Endothelial cell of umbilical vein (primary cell): ENCODE results near the gene OSBPL6. TPM values are rescaled to one million over a fixed set of nuclear protein-coding genes. Genes with fewer than 3 reads are reported as not detected.

ENCODE experiments used
- BruUV-seq: library from RNA; stranded (reverse); fragments of 400-500 nt; replicated peaks from 2 replicates; lab custom pipeline; 2021; lab: Mats Ljungman, UMichigan
- CTCF ChIA-PET: fragments of 300-600, 350-600 bp; sonication (Branson Sonifier 250); formaldehyde crosslinking; loops from one replicate; lab custom pipeline; 2021; ENCODE audit warnings: antibody characterized with exemption, inconsistent platforms; lab: Charles Lee
- POLR2A ChIA-PET: fragments of 300-600, 350-600 bp; sonication (Branson Sonifier 250); formaldehyde crosslinking; loops from one replicate; lab custom pipeline; 2021; ENCODE audit warnings: antibody characterized with exemption, inconsistent platforms; lab: Charles Lee
- DNase-seq: peaks from one replicate; pipeline ENCODE4 v3.0.0-alpha.2; 2011; ENCODE audit warnings: low read depth, low spot score
- FAIRE-seq: peaks from 2 replicates; lab custom pipeline; 2011; peaks lifted over from hg19 to GRCh38; lab: Jason Lieb, UNC
- H2AFZ ChIP-seq: 2 replicates; pipeline ENCODE4 v1.6.0; 2012; ENCODE audit warnings: low read depth, low read length, control low read depth, inconsistent platforms
- H3K27ac ChIP-seq: 2 replicates; pipeline ENCODE4 v1.5.1; 2011; ENCODE audit warnings: low read depth, mild to moderate bottlenecking, control low read depth, low read length, moderate library complexity; ENCODE audit not compliant: insufficient read depth
- H3K27me3 ChIP-seq, 2 experiments: 2 replicates each; pipeline versions ENCODE4 v1.6.0 to v1.6.1; 2011; ENCODE audit warnings: low read length in 2 of 2, mixed read lengths in 1 of 2; ENCODE audit not compliant: control insufficient read depth in 2 of 2, insufficient read depth in 2 of 2
- H3K36me3 ChIP-seq, 2 experiments: 2 replicates in 1 of 2; 3 replicates in 1 of 2; pipeline ENCODE4 v1.5.1; 2011; ENCODE audit warnings: low read length in 2 of 2, mild to moderate bottlenecking in 1 of 2, moderate library complexity in 1 of 2; ENCODE audit not compliant: control insufficient read depth in 2 of 2, insufficient read depth in 2 of 2; ENCODE audit errors: extremely low read depth in 1 of 2
- H3K4me1 ChIP-seq: 3 replicates; pipeline ENCODE4 v1.5.1; 2011; ENCODE audit warnings: mild to moderate bottlenecking, low read length; ENCODE audit not compliant: control insufficient read depth, insufficient read depth; ENCODE audit errors: extremely low read depth
- H3K4me2 ChIP-seq: 2 replicates; pipeline ENCODE4 v1.6.1; 2011; ENCODE audit warnings: low read length, control low read depth, mixed read lengths; ENCODE audit not compliant: insufficient read depth
- H3K4me3 ChIP-seq, 3 experiments: fragments of 200-600 bp in 1 of 3; sonication (generic), shearing (Covaris generic) in 1 of 3; replicated peaks in 1 of 3; 2 replicates each; pipeline ENCODE4 v1.5.1; 2011 to 2016; ENCODE audit warnings: control low read depth in 3 of 3, low read length in 3 of 3, mild to moderate bottlenecking in 2 of 3, inconsistent platforms in 1 of 3, low read depth in 1 of 3, moderate library complexity in 1 of 3; ENCODE audit not compliant: insufficient read depth in 1 of 3
- H3K79me2 ChIP-seq: 2 replicates; pipeline ENCODE4 v1.6.0; 2012; ENCODE audit warnings: low read length, inconsistent platforms; ENCODE audit not compliant: control insufficient read depth, insufficient read depth
- H3K9ac ChIP-seq: replicated peaks from 2 replicates; pipeline ENCODE3; 2011; ENCODE audit warnings: low read length, control low read depth; ENCODE audit not compliant: insufficient read depth; ENCODE audit errors: extremely low read depth
- H3K9me1 ChIP-seq: replicated peaks from 3 replicates; pipeline ENCODE4 v1.6.0; 2011; ENCODE audit warnings: mild to moderate bottlenecking, low read length; ENCODE audit not compliant: control insufficient read depth, insufficient read depth; ENCODE audit errors: extremely low read depth
- H3K9me3 ChIP-seq: replicated peaks from 2 replicates; pipeline ENCODE4 v1.5.1; 2012; ENCODE audit warnings: low read length, inconsistent platforms; ENCODE audit not compliant: control insufficient read depth, insufficient read depth
- H4K20me1 ChIP-seq: replicated peaks from 2 replicates; pipeline ENCODE3; 2011; ENCODE audit warnings: mild to moderate bottlenecking, low read length; ENCODE audit not compliant: control insufficient read depth, insufficient read depth; ENCODE audit errors: extremely low read depth
- CTCF ChIP-seq, 2 donors: IDR thresholded peaks; 1 replicate in 1 of 2; 2 replicates in 1 of 2; pipeline ENCODE4 v1.5.1; 2011; ENCODE audit warnings: low read length in 2 of 2, mild to moderate bottlenecking in 2 of 2, moderate library complexity in 2 of 2, control low read depth in 1 of 2, inconsistent platforms in 1 of 2, low read depth in 1 of 2; ENCODE audit not compliant: insufficient read depth in 1 of 2; ENCODE audit errors: extremely low read depth in 1 of 2
- EZH2 ChIP-seq: IDR thresholded peaks from 2 replicates; pipeline ENCODE4 v1.6.1; 2012; ENCODE audit warnings: borderline replicate concordance, low read depth, mild to moderate bottlenecking, moderate library complexity, low read length, inconsistent platforms; ENCODE audit not compliant: severe bottlenecking
- FOS ChIP-seq: IDR thresholded peaks from 2 replicates; pipeline ENCODE4 v1.6.1; 2011; ENCODE audit warnings: mild to moderate bottlenecking, low read length, moderate library complexity, borderline replicate concordance; ENCODE audit not compliant: insufficient read depth
- GATA2 ChIP-seq: IDR thresholded peaks from 2 replicates; pipeline ENCODE4 v1.7.0; 2011; ENCODE audit warnings: low read depth, mild to moderate bottlenecking, moderate library complexity, mixed read lengths, low read length; ENCODE audit not compliant: insufficient read length, insufficient read depth
- JUN ChIP-seq: IDR thresholded peaks from 2 replicates; pipeline ENCODE4 v1.6.1; 2011; ENCODE audit warnings: borderline replicate concordance, low read depth; ENCODE audit not compliant: insufficient read length, insufficient read depth
- MAX ChIP-seq: IDR thresholded peaks from 2 replicates; pipeline ENCODE4 v1.6.1; 2011; ENCODE audit not compliant: insufficient read depth, insufficient read length
- MYC ChIP-seq: IDR thresholded peaks from one replicate; pipeline ENCODE4 v1.6.1; 2011; ENCODE audit warnings: mild to moderate bottlenecking, low read depth, low read length
- POLR2A ChIP-seq: IDR thresholded peaks from 2 replicates; pipeline ENCODE4 v1.6.1; 2012; ENCODE audit warnings: low read depth, mild to moderate bottlenecking, control low read depth, low read length
- POLR2AphosphoS5 ChIP-seq: IDR thresholded peaks from 2 replicates; pipeline ENCODE4 v1.6.1; 2012; ENCODE audit warnings: low read depth, mild to moderate bottlenecking, control low read depth, low read length, moderate library complexity; ENCODE audit not compliant: insufficient read depth
- dilution Hi-C: fragments of 300-500 bp; cut with MboI; formaldehyde crosslinking; loops from one replicate; pipeline ENCODE4 v1.15.0; 2019; ENCODE audit warnings: low sequenced_read_pairs; ENCODE audit not compliant: extremely low pct_ligation_motif_present
- intact Hi-C: fragments of 100-400 bp; cut with micrococcal nuclease; formaldehyde crosslinking; loops from one replicate; pipeline ENCODE4 v1.10.0; 2022
- polyA plus RNA-seq, 4 experiments: library from polyadenylated mRNA; depleted of rRNA in 3 of 4; stranded (reverse) in 3 of 4; unstranded in 1 of 4; fragments of >200 nt; gene quantifications; 2 replicates each; pipeline versions ENCODE4 v1.2.1 to v1.2.3, GENCODE V29; 2011 to 2012; ENCODE audit warnings: missing spikeins in 1 of 4
- total RNA-seq: library from RNA; stranded (reverse); gene quantifications from 2 replicates; pipeline ENCODE4 v1.2.3, GENCODE V29; 2021

The OSBPL6 gene
- total and polyA plus RNA-seq, 2 donors (not counting 3 experiments of a cell fraction or from before 2014, with no cell fraction given), result 1.5 to 2.3 TPM

GRCh38 chr2:178324077-178324476 lies 129.8 kb downstream of the OSBPL6 start:
- intact Hi-C loops, result no loop called here
- H2AFZ ChIP-seq, result no peak overlapping the region

More at GRCh38 chr2:178324077-178324476, 129.8 kb downstream of the OSBPL6 start:
- Histone ChIP-seq H3K27me3 (no peaks in the 10 kb centered on the region), H3K9me3 (no peaks in the 10 kb centered on the region), H3K4me1 (no peaks in the 10 kb centered on the region), H3K4me2 (no peak overlapping the region), H3K4me3 (no peak overlapping the region), H3K27ac (no peak overlapping the region), H3K9me1 (no peaks in the 10 kb centered on the region), H4K20me1 (no peaks in the 10 kb centered on the region), H3K36me3 (no peaks in the 10 kb centered on the region), H3K9ac (no peak overlapping the region), H3K79me2 (no peaks in the 10 kb centered on the region)
- FAIRE-seq (no peak), DNase-seq (no peak)
- dilution Hi-C loops, result no loop called here
- ChIA-PET POLR2A (no interaction called here), CTCF (interaction anchor here (1.3 to 2.1 kb wide), 3 partner anchors 22 to 91 kb away, joined by 4 to 9 read pairs (median 5); no protein-coding TSS in a partner anchor)
- TF ChIP-seq JUN (no peak), POLR2AphosphoS5 (no peak), POLR2A (no peak), FOS (no peak), CTCF (IDR thresholded peaks at IDR 0.05; ENCODE audit: extremely low read depth in 1 of 2, insufficient read depth in 1 of 2, low read depth in 1 of 2, low read length in 2 of 2) (no peak), MYC (no peak), GATA2 (no peak), EZH2 (no peak), MAX (no peak)
- BruUV-seq, result no TSS peak
